ENCODE measurements around the gene CA6.
A peak's percentile ranks its signal among the peaks of the same experiment; 100 is the strongest.
"Not testable (repeated sequence)": the region's sequence is repeated elsewhere in the genome, so short reads cannot be mapped to it uniquely, and the experiment has no call there.

CA6 gene

DNA sequence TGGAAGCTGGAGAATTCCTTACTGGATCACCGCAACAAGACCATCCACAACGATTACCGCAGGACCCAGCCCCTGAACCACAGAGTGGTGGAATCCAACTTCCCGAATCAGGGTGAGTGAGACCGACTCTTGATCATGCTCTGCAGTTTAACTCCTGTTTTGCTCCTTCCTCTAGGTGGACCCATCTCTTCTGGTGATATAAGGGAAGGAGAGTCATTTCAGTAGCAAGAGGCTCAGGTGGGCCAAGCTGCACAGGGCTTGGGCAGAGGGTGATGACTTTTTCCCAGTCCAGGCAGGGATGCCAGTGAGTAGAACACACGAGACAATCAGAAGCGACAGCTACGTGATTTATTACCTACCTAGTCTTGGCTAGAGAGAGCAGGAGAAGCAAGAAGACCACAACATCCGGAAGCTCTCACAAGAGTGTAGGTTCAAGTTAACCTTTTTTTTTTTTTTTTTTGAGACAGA, 25.2 kb downstream of the CA6 start:
- no peak for DNase-seq

DNA sequence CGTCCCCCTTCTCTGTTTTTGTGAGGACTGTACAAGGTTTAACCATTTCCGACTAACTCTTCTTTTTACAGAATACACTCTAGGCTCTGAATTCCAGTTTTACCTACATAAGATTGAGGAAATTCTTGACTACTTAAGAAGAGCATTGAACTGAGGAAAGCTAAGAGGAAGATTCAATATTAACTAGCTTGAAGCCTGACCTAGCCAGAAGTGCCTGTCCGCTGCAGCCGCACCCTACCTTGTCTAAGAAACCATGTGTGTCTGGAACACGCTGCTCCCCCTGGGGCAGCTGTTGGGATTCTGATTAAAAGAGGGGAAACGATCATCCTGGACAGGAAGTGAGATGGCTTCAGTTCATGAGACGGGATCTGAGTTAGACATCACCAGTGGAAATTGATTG, 28.9 kb downstream of the CA6 start:
- no peak for DNase-seq

DNA sequence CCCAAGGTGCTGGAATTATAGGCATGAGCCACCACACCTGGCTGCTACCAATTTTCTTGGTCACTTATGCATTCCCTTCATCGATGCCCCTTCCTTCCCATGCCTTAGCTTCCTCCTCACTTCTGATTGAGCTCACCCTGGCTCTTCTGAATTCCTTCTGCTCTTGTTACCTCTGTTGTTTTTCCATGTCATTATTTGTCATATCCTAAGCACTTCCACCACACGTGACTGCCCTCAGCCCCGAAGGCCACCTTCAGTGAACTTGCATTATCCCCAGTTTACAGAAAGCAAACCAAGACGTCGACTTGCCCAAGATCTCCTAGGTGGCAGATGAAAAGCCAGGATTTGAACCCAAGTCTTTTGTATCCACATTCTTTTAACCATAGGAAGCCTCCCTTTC, 30.7 kb downstream of the CA6 start:
- DNase-seq: no peak

DNA sequence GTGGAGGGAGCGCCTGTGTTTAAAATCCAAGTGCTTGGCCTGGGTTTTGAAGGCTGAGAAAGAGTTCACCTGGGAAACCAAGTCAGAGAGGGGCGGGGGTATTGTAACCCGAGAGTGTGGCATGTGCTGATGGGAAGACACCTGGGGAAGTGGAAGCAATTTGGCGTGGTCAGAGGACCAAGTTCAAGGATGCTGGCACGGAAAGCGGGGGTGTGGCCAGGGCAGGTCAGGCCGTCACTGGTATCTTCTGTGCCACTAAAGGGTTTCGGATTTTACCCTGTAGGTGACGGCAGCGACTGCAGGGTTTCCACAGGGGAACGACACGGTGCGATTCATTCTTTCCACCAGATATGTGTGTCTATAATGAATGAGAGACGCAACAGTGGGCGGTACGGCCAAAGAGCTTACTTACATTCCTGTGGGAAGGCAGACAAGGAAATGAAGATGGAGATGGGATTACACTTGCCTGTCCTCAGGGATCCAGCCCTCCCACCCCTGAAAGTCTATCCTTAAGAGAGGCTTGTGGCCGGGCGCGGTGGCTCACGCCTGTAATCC, 31.3 kb downstream of the CA6 start:
- peak; percentile 24 for DNase-seq

DNA sequence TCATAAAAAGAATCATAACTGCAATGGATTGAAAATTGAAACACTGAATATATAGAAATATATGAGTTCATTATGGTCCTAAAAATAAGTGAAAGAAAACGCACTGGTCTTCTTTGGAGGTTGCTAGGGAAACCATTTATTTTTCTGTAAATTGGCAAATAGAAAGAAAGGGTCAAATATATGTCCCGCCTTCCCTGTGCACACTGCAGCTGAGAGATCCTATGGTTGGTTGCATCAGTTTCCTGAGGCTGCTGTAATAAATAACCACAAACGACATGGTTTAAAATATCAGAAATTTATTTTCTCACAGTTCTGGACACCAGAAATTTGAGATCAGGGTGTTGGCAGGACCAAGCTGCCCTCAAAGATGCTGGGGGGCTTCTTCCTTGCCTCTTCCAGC, 35.0 kb downstream of the CA6 start:
- DNase-seq: no peak

DNA sequence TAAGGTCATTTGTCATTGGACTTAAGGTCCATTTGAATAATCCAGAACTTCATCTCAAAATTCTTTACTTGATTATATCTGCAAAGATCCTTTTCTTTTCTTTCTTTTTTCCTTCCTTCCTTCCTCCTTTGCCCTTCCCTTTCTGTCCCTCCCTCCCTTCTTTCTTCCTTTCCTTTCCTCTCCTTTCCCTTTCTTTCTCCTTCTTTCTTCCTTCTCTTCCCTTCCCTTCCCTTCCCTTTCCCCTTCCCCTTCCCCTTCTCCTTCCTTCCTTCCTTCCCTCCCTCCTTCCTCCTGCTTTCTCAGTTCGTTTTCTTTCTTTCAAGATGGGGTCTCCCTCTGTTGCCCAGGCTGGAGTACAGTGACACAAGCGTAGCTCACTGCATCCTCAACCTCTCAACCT, 35.5 kb downstream of the CA6 start:
- no peak for DNase-seq

DNA sequence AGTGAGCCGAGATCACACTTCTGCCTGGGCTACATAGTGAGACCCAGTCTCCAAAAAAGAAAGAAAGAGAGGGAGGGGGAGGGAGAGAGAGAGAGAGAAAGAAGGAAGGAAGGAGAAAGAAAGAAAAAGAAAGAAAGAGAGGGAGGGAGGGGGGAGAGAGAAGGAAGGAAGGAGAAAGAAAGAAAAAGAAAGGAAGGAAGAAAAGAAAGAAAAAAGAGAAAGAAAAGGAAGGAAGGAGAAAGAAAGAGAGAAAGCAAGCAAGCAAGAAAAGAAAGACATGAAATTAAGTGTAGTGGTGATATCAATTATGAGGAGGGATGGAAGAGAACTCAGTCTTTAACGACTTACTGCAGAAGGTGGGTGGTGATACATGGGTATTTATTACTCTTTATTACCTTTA, 38.5 kb downstream of the CA6 start:
- DNase-seq: no peak

DNA sequence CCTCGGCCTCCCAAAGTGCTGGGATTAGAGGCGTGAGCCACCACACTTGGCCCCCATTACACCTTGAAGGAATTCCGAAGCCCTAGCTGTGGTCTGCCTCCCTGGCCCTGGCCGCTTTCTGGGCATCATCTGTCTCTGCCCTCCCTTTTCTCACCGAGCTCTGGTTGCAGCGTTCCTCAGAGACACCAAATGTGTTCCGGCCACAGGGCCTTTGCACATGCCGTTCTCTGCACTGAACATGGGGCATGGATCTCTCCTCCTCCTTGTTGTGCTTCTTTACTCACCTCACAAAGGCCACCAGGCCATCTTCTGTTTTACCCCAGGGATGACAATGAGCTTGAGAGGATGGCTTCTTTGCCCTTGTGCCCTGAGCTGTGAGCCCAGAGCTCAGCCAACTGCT, 39.3 kb downstream of the CA6 start:
- DNase-seq: no peak

DNA sequence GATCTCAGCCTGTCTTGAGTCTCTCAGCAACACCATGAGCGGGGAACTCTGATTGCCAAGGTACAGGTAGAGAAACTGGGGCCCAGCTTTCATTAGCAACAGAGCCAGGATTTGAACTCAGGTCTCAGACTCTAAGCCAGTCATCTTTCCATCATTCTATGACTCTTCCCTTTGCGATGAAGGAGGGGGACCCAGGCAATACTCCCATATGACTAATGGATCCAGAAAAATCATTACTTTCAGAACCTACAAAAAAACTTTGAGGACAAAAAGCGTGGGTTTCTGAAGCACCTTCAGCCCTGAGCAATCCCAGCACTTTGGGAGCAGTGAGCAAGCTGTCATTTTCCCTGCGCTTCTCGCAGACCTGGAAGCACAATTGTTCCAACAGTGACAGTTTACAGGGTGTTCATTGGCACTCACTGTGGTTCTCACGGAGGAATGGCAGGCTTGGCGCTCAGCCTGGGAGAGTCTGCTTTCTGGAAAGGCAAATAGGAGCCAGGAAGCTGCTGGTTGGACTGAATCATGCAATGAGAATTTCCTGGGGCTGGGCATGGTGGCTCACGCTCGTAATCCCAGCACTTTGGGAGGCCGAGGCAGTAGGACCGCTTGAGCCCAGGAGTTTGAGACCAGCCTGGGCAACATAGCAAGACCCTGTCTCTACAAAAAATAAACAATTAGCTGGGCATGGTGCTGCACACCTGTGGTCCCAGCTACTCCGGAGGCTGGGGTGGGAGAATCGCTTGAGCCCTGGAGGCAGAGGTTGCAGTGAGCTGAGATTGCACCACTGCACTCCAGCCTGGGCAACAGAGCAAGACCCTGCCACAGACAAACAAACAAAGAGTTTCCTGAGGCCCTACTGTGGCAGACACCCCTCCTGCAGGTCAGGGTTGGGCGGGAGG, 40.5 kb downstream of the CA6 start:
- DNase-seq: peak; percentile 98

DNA sequence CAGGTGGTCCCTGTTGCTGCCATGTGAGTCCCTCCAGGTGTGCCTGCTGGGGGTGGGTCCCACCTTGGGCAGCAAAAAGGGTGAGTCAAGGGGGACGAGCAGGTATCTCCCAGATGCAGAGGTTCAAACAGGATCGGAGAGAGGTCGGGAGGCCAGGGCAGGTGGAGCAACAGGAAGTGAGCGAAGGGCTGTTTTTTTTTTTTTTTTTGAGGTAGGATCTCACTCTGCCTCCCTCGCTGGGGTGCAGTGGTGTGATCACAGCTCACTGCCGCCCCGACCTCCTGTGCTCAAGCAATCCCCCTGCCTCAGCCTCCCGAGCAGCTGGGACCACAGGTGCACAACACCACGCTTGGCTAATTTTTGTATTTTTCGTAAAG, 41.1 kb downstream of the CA6 start:
- DNase-seq: no peak

DNA sequence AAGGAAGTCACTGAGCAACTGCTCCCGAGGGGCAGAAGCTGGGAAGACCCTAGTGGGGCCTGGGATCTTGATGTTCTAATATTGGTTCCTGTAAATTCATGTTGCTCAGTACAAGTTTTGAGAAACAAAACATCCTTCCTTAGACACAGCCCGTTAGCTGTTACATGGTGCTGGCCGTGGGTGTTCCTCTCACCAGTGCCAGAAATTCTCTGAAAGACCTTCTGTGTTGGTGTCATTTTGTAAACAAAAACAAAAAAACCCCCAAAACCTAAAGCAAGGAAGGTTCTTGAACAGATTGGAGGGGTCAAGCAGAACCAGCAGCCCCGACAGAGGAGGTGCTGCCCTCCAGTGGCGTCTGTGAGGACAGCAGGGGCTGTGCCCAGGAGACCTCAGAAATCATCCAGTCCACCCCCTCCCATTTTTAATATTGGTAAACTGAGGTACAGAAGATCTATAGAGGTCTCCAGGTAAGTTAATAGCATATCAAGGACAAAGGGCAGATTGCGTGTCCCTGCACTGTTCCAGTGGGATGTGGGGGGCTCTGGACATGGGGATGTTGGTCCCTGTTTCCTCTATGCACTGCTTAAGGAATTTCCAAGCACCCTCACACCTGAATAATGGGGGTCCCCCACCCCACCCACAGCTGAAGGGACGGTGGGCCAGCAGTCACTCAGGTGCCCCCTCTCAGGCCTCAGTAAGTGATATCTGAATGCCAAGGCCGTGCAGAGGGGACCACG, 42.4 kb downstream of the CA6 start:
- peak; percentile 37 for DNase-seq

DNA sequence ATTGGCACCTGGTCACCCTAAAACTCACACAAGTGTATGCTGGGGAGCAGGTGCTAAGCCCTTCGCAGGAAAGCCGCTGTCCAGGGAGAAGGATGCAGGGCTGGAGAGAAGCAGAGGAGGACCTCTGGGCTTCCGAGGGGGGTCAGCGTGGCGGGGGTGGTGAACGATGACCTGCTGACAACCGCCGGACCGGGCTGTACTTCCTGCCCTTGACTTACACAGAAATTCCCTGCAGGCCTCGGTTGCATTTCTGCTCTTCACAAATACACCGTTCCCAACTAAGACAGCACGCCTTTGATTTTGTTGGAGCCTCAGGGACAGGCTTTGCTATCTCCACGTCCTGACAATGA, 42.9 kb downstream of the CA6 start:
- no peak for DNase-seq

DNA sequence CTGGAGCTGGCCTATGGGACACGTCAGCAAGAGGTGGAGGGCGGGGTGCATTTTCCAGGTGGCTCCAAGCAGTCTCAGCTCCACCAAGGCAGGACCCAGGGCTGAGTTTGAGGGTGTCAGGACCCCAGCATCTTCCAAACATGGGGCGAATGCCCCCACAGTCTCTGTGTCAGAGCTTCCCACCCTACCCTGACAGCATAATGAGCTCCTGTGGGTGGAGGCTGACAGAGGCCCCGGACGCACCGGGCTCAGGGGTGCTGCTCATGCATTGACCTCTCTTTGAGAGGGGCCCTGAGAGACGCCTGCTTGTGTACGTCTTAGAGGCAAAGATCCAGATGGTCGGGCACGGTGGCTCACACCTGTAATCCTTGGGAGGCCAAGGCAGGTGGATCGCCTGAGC, 43.4 kb downstream of the CA6 start:
- no peak for DNase-seq

DNA sequence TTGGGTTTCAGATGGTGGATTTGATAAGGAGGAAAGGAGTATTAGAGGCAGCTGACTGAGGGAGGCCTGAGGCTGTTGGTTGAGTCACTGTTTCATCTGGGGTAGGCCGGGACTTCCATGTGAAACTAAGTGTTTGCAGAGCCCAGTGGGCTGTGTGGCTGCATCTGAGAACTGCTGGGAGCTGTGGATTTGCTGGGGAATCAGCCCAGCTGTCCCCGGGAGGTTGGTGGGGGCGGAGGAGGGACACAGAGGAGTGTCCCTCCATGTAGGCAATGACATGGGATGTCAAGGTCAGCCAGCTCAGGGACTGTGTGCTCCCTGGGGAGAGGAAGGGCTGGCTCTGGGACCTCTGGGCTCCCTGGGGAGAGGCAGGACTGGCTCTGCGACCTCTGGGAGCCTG, 44.2 kb downstream of the CA6 start:
- DNase-seq: no peak

DNA sequence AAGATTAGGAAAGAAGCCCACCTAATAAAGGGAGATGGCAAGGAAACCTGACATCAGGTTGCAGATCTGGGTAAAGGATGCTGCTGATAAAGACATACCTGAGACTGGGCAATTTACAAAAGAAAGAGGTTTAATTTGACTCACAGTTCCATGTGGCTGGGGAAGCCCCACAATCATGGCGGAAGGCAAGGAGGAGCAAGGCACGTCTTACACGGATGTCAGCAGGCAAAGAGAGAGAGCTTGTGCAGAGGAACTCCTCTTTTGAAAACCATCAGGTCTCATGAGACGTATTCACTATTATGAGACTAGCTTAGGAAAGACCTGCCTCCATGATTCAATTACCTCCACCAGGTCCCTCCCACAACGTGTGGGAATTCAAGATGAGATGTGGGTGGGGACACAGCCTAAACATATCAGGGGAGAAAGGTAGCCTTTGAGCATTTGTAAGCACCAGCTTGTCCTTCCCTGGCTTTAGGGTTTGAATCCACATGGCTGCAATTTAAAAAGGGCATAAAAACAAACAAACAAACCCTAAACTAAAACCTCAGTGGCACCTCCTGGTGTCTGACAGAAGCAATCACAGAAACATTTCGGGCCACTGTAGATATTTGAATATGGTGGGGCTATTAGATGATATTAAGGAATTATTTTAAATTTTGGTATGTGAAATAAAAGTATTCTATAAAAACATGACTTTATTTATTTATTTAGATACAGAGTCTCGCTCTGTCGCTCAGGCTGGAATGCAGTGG, 47.4 kb downstream of the CA6 start:
- DNase-seq: no peak

DNA sequence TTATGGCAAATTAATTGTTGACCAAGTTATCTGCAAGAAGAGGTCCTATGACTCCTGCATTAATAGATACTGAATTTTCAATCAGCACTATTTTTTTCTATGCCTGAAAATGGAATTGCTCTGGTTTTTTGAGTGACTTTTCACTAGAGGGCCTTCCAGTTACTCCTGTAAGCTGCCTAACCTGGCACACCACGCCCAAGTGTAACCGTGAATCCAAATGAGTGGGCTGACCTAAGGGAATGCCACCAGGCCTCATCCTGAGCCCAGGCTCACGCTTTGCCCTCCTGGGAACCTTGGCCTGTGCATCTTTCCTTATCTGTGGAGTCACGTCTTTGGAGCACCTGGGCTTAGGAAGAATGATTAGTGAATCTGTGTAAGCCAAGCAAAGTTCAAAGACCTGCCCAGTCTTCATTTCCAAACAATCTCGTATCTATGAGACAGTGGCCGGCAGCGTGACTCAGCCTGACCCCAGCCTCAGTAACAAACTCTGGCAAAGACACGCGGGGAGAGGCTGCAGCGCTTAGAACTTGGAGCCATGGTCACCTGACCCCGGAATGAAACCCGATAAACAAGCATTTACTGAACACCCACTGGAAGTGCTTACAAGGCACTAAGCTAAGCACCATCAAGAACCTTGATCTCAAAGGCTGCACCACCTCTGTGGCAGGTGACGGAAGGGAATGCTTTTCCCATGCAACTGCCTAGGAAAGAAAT, 48.5 kb downstream of the CA6 start:
- DNase-seq: not testable (repeated sequence)

DNA sequence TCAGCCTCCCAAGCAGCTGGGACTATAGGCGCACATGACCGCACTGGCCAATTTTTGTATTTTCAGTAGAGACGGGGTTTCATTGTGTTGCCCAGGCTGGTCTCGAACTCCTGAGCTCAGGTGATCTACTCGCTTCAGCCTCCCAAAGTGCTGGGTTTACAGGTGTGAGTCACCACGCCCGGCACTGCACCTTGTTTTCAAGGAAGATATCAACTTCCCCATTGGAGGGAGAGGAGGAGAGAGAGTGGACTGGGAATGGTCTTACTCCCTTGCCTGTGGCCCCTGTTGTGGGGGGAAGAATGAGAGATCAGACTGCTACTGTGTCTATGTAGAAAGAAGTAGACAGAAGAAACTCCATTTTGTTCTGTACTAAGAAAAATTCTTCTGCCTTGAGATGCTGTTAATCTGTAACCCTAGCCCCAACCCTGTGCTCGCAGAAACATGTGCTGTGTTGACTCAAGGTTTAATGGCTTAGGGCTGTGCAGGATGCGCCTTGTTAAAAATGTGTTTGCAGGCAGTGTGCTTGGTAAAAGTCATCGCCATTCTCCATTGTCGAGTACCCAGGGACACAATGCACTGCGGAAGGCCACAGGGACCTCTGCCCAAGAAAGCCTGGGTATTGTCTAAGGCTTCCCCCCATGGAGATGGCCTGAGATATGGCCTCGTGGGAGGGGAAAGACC, 56.0 kb downstream of the CA6 start:
- DNase-seq: not testable (repeated sequence)

DNA sequence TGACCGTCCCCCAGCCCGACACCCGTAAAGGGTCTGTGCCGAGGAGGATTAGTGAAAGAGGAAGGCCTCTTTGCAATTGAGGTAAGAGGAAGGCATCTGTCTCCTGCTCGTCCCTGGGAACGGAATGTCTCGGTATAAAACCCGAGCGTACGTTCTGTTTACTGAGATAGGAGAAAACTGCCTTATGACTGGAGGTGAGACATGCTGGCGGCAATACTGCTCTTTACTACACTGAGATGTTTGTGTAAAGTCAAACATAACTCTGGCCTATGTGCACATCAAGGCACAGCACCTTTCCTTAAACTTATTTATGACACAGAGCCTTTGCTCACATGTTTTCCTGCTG, 56.5 kb downstream of the CA6 start:
- not testable (repeated sequence) for DNase-seq

DNA sequence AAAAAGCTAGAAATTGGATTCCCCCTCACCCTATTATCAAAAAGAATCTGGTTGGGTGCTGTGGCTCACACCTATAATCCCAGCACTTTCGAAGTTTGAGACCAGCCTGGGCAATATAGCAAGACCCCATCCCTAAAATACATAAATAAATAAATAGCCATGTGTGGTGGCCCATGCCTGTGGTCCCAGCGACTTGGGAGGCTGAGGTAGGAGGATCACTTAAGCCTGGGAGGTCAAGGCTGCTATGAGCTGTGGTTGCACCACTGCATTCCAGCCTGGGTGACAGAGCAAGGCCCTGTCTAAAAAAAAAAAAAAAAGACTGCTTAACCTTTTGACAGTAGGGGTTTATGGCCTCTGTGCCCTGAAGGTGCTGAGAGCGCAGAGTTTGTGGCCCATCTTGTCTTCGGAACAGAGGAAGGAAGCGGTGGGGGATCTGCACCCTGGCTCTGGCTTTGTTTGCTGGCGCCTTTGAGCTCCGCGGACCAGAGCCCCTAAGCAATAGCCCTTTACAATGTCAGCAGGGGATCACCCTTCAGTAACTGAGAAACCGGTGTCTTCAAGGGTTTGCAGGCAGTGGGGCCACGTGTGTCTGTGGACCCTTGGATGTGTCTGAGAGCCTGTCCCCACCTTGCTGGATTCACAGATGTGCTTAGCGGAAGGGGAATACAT, 58.5 kb downstream of the CA6 start:
- no peak for DNase-seq

DNA sequence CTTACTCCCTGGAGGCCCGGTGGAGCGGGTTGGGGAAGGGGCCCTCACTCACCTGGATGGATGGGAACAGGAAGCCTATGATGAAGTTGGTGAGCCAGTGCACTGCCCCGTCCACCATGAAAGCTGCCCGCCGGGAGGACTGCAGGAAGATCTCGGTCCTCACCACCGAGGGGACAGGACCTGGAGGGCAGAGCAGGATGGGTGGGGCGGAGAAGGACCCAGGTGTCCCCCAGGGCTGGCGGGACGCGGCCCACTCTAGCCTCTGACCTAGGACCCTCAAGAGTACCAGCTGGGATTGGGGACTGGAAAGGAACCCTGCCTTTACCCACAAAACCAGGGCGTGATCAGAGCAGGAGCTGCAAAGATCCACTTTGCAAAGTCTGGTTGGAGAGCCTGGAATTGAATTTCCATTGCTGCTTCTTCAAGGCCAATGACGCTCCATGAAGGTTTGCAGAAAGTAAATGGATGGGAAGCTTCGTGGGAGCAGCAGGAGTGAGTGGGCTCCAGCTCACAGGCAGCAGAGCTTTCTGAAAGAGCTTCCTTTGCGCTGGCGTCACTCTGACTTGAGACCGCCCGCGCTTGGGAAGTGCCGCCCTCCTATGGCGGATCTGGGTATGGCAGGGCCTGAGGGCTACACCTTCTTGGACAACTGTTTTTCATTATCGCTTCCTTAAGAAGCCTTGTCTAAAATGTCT, 59.2 kb downstream of the CA6 start:
- DNase-seq: peak; percentile 82

DNA sequence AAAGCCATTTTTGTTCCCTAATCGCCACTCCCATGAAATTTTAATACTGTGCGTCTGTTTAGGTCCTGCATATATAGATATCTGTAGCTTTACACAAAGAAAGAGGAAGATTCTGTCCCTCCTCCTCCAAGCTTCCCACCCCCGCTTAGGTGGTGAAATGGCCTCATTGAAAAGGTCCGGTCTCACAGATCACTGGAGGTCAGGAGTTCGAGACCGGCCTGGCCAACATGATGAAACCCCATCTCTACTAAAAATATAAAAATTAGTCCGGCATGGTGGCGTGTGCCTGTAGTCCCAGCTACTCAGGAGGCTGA, 59.7 kb downstream of the CA6 start:
- DNase-seq: no peak
